B cell (primary cell): ENCODE data around the gene TSGA10. TPM values are rescaled to one million over a fixed set of nuclear protein-coding genes. Genes with fewer than 3 reads are reported as not detected.

Source experiments
- ATAC-seq: fragments of 200-7000 bp; cut with Tn5 transposase; one replicate; pipeline ENCODE4 v1.10.0; 2021; ENCODE audit warnings: low read depth, mild to moderate bottlenecking, moderate number of reproducible peaks, moderate library complexity
- CTCF ChIA-PET: fragments of 350-600 bp; sonication (Branson Sonifier 250); formaldehyde crosslinking; loops from one replicate; lab custom pipeline; 2021; ENCODE audit warnings: antibody characterized with exemption, inconsistent platforms; lab: Charles Lee
- POLR2A ChIA-PET: fragments of 350-600 bp; sonication (Branson Sonifier 250); formaldehyde crosslinking; loops from one replicate; lab custom pipeline; 2021; ENCODE audit warnings: antibody characterized with exemption; lab: Charles Lee
- DNase-seq: peaks from one replicate; pipeline ENCODE4 v3.0.0; 2013
- H2AFZ ChIP-seq: 2 replicates; pipeline ENCODE4 v1.6.1; 2012; ENCODE audit warnings: mild to moderate bottlenecking, low read depth, low read length; ENCODE audit not compliant: insufficient read depth, poor library complexity, severe bottlenecking
- H3K27ac ChIP-seq, 2 donors: 1 replicate in 1 of 2; 2 replicates in 1 of 2; pipeline ENCODE4 v1.5.1; 2012 to 2013; ENCODE audit warnings: low read length in 2 of 2, mild to moderate bottlenecking in 2 of 2, moderate library complexity in 1 of 2
- H3K27me3 ChIP-seq, 4 experiments: fragments of 200-600 bp in 1 of 4; sonication (generic) in 1 of 4; replicated peaks in 1 of 4; 1 replicate in 2 of 4; 2 replicates in 2 of 4; pipeline versions ENCODE4 v1.6.1 to v1.7.0; 2013 to 2016; ENCODE audit warnings: low read length in 3 of 4, mild to moderate bottlenecking in 2 of 4, mixed read lengths in 1 of 4, moderate library complexity in 1 of 4; ENCODE audit not compliant: insufficient read depth in 4 of 4, control insufficient read depth in 3 of 4; ENCODE audit errors: control extremely low read depth in 1 of 4
- H3K36me3 ChIP-seq, 2 experiments: replicated peaks in 1 of 2; 1 replicate in 1 of 2; 2 replicates in 1 of 2; pipeline versions ENCODE4 v1.6.1 to v1.7.1; 2013; ENCODE audit warnings: low read length in 1 of 2; ENCODE audit not compliant: insufficient read depth in 2 of 2, control insufficient read depth in 1 of 2; ENCODE audit errors: control extremely low read depth in 1 of 2, extremely low read depth in 1 of 2
- H3K4me1 ChIP-seq, 2 donors: fragments of 200-600 bp in 1 of 2; sonication (generic) in 1 of 2; 1 replicate in 1 of 2; 2 replicates in 1 of 2; pipeline versions ENCODE4 v1.5.1 to v1.6.1; 2013 to 2017; ENCODE audit warnings: low read length in 2 of 2; ENCODE audit not compliant: control insufficient read depth in 2 of 2, insufficient read depth in 2 of 2
- H3K4me2 ChIP-seq: replicated peaks from 2 replicates; pipeline ENCODE3; 2012; ENCODE audit warnings: mild to moderate bottlenecking, low read depth, low read length; ENCODE audit not compliant: poor library complexity, severe bottlenecking
- H3K4me3 ChIP-seq, 5 experiments: fragments of 200-600 bp in 1 of 5; sonication (generic) in 1 of 5; 1 replicate in 3 of 5; 2 replicates in 2 of 5; pipeline versions ENCODE4 v1.5.1 to v1.7.0; 2011 to 2016; ENCODE audit warnings: low read length in 4 of 5, mild to moderate bottlenecking in 4 of 5, low read depth in 2 of 5, control low read depth in 1 of 5, moderate library complexity in 1 of 5; ENCODE audit not compliant: insufficient read depth in 1 of 5; ENCODE audit errors: control extremely low read depth in 1 of 5, extremely low read depth in 1 of 5
- H3K79me2 ChIP-seq: fragments of 200-600 bp; sonication (generic); one replicate; pipeline ENCODE4 v1.6.0; 2016; ENCODE audit warnings: low read length; ENCODE audit not compliant: control insufficient read depth, insufficient read depth
- H3K9ac ChIP-seq: fragments of 200-600 bp; sonication (generic); 2 replicates; pipeline ENCODE4 v1.6.1; 2017; ENCODE audit warnings: mild to moderate bottlenecking, low read length, moderate library complexity
- H3K9me3 ChIP-seq, 3 donors: one replicate each; pipeline versions ENCODE4 v1.6.1 to v1.7.1; 2013; ENCODE audit warnings: low read length in 2 of 3; ENCODE audit not compliant: control insufficient read depth in 2 of 3, insufficient read depth in 1 of 3; ENCODE audit errors: control extremely low read depth in 1 of 3
- H4K20me1 ChIP-seq: 2 replicates; pipeline ENCODE4 v1.6.0; 2012; ENCODE audit warnings: mild to moderate bottlenecking, low read length; ENCODE audit not compliant: insufficient read depth, control insufficient read depth, poor library complexity, severe bottlenecking
- H3K27ac Mint-ChIP-seq: one replicate; pipeline ENCODE4 v1.8.0; 2021; ENCODE audit warnings: mixed read lengths
- H3K27me3 Mint-ChIP-seq: one replicate; pipeline ENCODE4 v1.8.0; 2021; ENCODE audit warnings: mixed read lengths
- H3K4me1 Mint-ChIP-seq: one replicate; pipeline ENCODE4 v1.8.0; 2021; ENCODE audit warnings: mixed read lengths
- H3K4me3 Mint-ChIP-seq: one replicate; pipeline ENCODE4 v1.8.0; 2021; ENCODE audit warnings: mixed read lengths
- H3K9me3 Mint-ChIP-seq: one replicate; pipeline ENCODE4 v1.8.0; 2022; ENCODE audit warnings: mixed read lengths; ENCODE audit not compliant: insufficient read depth
- EZH2 ChIP-seq: IDR thresholded peaks from 2 replicates; pipeline ENCODE4 v1.6.1; 2012; ENCODE audit warnings: borderline replicate concordance, low read depth, mild to moderate bottlenecking, moderate library complexity, low read length; ENCODE audit not compliant: insufficient read depth, poor library complexity, severe bottlenecking
- WGBS: methylation state at CpG from one replicate; pipeline ENCODE4 v1.1.5; 2013; ENCODE audit warnings: missing lambda C conversion rate; ENCODE audit not compliant: insufficient coverage; 5-methylcytosine and 5-hydroxymethylcytosine counted together
- intact Hi-C: fragments of 100-400 bp; cut with micrococcal nuclease; formaldehyde crosslinking; loops from one replicate; pipeline ENCODE4 v1.10.0; 2022
- polyA plus RNA-seq: library from polyadenylated mRNA; depleted of rRNA; stranded (reverse); fragments of >200 nt; gene quantifications from 2 replicates; pipeline ENCODE4 v1.2.3, GENCODE V29; 2012
- total RNA-seq, 2 donors: library from RNA; stranded (reverse); fragments of 120-200 nt in 1 of 2; gene quantifications; 1 replicate in 1 of 2; 2 replicates in 1 of 2; pipeline versions ENCODE4 v1.2.3 to v1.2.4, GENCODE V29; 2013 to 2022
- TF ChIP-seq, protein P1 (sequence below): fragments of 200-600 bp; IDR thresholded peaks from one replicate; pipeline ENCODE4 v1.8.0; 2022; ENCODE audit warnings: antibody characterized with exemption, mild to moderate bottlenecking

TSGA10 gene
- total and polyA plus RNA-seq, 2 donors (not counting 1 experiment from before 2014, with no cell fraction given), result 4.6 to 39.6 TPM

DNA sequence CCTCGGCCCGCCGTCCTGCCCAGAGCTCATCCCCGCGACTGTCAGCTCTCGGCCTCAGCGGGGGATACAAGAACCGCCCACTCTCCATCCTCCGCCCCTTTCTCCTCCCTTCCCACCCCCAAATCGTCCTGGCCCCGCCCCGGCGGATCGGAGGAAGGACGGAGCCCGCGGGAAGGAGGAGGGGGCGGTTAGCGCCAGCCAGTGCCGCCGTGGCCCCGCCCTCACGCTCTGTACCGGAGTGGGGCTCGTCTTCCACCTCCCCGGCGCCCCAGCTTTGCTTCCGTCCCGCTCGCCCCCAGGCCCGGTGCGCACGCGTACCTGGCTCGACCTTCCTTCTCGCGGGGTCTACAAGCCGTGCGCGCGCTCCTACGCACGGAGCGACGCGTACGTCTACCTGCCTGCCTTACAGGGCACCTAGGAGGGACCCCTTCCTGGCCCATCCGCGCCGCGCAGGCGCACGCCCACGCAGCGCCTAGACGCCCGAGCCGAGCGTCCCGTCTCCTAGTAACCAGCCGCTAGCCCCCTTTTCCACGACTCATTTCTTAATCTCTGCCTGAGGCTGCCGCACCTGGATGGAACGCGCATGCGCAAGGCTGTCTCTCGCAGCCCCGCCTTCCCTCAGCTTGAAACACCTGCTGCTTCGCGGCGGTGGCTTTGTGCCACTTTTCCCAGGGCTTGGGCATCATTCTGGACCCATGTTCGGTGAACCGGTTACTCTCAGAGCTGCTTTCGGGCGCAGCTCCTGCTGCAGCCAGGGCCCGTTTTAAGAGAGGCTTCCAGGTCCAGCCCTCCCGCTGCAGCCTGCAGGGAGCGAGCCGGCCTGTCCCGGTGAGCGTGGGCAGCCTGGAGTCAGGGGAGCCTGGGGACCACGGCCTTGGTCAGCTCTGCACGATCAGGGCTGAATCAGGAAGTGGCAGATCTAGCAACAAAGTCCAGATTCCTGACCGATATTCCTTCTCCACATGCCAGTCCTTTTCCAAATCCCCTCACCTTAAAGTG lies 13.3 kb downstream of the TSGA10 start, which contains the start of gene C2orf15:
C2orf15 (plus strand) TSS at position 598 of the 999 bp plus-strand sequence. CDS start 8,852 bp downstream, outside the sequence.
- Histone ChIP-seq H3K4me2 (peak within 1 kb of the TSS; percentile 91), H3K4me1 (peaks cover 12 to 13% of the 10 kb centered on the region in 2 donors), H3K9me3 (peaks cover 0 to 1% (median 0%) of the 10 kb centered on the region in 3 donors), H3K79me2 (peaks cover 16% of the 10 kb centered on the region), H2AFZ (peak within 1 kb of the TSS; percentile 95), H3K9ac (peak within 1 kb of the TSS; percentile 80), H4K20me1 (no peaks in the 10 kb centered on the region), H3K4me3 (peak within 1 kb of the TSS; percentile 76 to 90 (median 87)), H3K36me3 (no peaks in the 10 kb centered on the region), H3K27ac (peak within 1 kb of the TSS; percentile 93), H3K27me3 (no peaks in the 10 kb centered on the region)
- Mint-ChIP-seq H3K9me3 (no peaks in the 10 kb centered on the region), H3K4me1 (peaks cover 25% of the 10 kb centered on the region), H3K27ac (peak within 1 kb of the TSS; percentile 97), H3K4me3 (peak within 1 kb of the TSS; percentile 97), H3K27me3 (no peaks in the 10 kb centered on the region)
- TF ChIP-seq, protein P1, sequence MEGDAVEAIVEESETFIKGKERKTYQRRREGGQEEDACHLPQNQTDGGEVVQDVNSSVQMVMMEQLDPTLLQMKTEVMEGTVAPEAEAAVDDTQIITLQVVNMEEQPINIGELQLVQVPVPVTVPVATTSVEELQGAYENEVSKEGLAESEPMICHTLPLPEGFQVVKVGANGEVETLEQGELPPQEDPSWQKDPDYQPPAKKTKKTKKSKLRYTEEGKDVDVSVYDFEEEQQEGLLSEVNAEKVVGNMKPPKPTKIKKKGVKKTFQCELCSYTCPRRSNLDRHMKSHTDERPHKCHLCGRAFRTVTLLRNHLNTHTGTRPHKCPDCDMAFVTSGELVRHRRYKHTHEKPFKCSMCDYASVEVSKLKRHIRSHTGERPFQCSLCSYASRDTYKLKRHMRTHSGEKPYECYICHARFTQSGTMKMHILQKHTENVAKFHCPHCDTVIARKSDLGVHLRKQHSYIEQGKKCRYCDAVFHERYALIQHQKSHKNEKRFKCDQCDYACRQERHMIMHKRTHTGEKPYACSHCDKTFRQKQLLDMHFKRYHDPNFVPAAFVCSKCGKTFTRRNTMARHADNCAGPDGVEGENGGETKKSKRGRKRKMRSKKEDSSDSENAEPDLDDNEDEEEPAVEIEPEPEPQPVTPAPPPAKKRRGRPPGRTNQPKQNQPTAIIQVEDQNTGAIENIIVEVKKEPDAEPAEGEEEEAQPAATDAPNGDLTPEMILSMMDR, result no peak
- no peak for TF ChIP-seq EZH2
- ATAC-seq (peak; percentile 90), DNase-seq (peak; percentile 98)
- intact Hi-C loops, result loop anchor here (1.0 to 2.0 kb wide), 6 partner anchors 13 to 533 kb away; partner anchors contain the start of genes COA5, LIPT1, MGAT4A and MITD1
- under 1% methylated on average over 82 of the region's 84 CpGs for WGBS
- ChIA-PET POLR2A (interaction anchor here (0.8 to 2.7 kb wide), 5 partner anchors 15 to 195 kb away, joined by 3 to 31 read pairs (median 6); partner anchors contain the start of genes EIF5B, LIPT1, MITD1 and MRPL30), CTCF (interaction anchor here (0.6 to 2.6 kb wide), 7 partner anchors 15 to 1444 kb away, joined by 3 to 24 read pairs (median 4); partner anchors contain the start of genes EIF5B, LIPT1, MITD1 and MRPL30)
